GM12878 (cell line): Measurements from ENCODE around the gene CA5A. TPM values are rescaled to one million over a fixed set of nuclear protein-coding genes. Genes with fewer than 3 reads are reported as not detected.

Experiments used
- ATAC-seq: fragments of 200-7000 bp; cut with Tn5 transposase; 3 replicates; pipeline ENCODE4 v1.9.1; 2020; ENCODE audit warnings: mild to moderate bottlenecking, moderate library complexity
- BruUV-seq: library from RNA; stranded (reverse); fragments of 400-500 nt; replicated peaks from 2 replicates; lab custom pipeline; 2021; lab: Mats Ljungman, UMichigan
- CTCF ChIA-PET: fragments of 300-600 bp; sonication (Branson Sonifier 250); formaldehyde crosslinking; extraction: SDS; loops from one replicate; lab custom pipeline; 2021; ENCODE audit warnings: inconsistent platforms; lab: Yijun Ruan, JAX
- POLR2A ChIA-PET: fragments of 350-600 bp; formaldehyde crosslinking; extraction: SDS; loops from one replicate; lab custom pipeline; 2021; ENCODE audit warnings: inconsistent platforms; lab: Charles Lee
- RAD21 ChIA-PET: fragments of 300-600 bp; sonication (Branson Sonifier 250); formaldehyde crosslinking; loops from one replicate; lab custom pipeline; 2023; ENCODE audit warnings: antibody characterized with exemption; ENCODE audit not compliant: unreplicated experiment; lab: Charles Lee
- SMC1A ChIA-PET: fragments of 300-600 bp; sonication (Branson Sonifier 250); formaldehyde crosslinking; loops from one replicate; lab custom pipeline; 2023; ENCODE audit not compliant: unreplicated experiment, uncharacterized antibody; lab: Charles Lee
- DNase-seq: peaks from one replicate; pipeline ENCODE4 v3.0.0-alpha.2; 2011; ENCODE audit warnings: low read depth, low spot score
- FAIRE-seq: peaks from 3 replicates; lab custom pipeline; 2011; peaks lifted over from hg19 to GRCh38; lab: Jason Lieb, UNC
- H2AFZ ChIP-seq: 2 replicates; pipeline ENCODE4 v1.6.0; 2011; ENCODE audit warnings: low read depth, low read length, control low read depth; ENCODE audit not compliant: control insufficient read depth
- H3K27ac ChIP-seq: 2 replicates; pipeline ENCODE4 v1.5.1; 2011; ENCODE audit warnings: control low read depth; ENCODE audit not compliant: control insufficient read depth, insufficient read depth
- H3K27me3 ChIP-seq, 2 experiments: replicated peaks in 1 of 2; 2 replicates each; pipeline versions ENCODE4 v1.6.0 to v1.6.1; 2011; ENCODE audit warnings: low read length in 1 of 2; ENCODE audit not compliant: control insufficient read depth in 2 of 2, insufficient read depth in 2 of 2
- H3K36me3 ChIP-seq, 2 experiments: 2 replicates each; pipeline ENCODE4 v1.5.1; 2011; ENCODE audit warnings: low read length in 1 of 2; ENCODE audit not compliant: control insufficient read depth in 2 of 2, insufficient read depth in 2 of 2
- H3K4me1 ChIP-seq: 2 replicates; pipeline ENCODE4 v1.6.1; 2011; ENCODE audit warnings: mild to moderate bottlenecking, low read length, moderate library complexity, mixed read lengths; ENCODE audit not compliant: control insufficient read depth, insufficient read depth
- H3K4me2 ChIP-seq: 2 replicates; pipeline ENCODE4 v1.6.0; 2011; ENCODE audit warnings: control low read depth; ENCODE audit not compliant: control insufficient read depth, insufficient read depth
- H3K4me3 ChIP-seq: fragments of 200-600 bp; sonication (generic); 2 replicates; pipeline ENCODE4 v1.5.1; 2016
- H3K79me2 ChIP-seq: 2 replicates; pipeline ENCODE4 v1.6.0; 2011; ENCODE audit warnings: low read length; ENCODE audit not compliant: control insufficient read depth, insufficient read depth
- H3K9ac ChIP-seq: 2 replicates; pipeline ENCODE4 v1.8.0; 2011; ENCODE audit warnings: low read length, control low read depth, mixed read lengths; ENCODE audit not compliant: control insufficient read depth, insufficient read depth
- H3K9me3 ChIP-seq: replicated peaks from 3 replicates; pipeline ENCODE4 v1.5.1; 2011; ENCODE audit warnings: mild to moderate bottlenecking, low read length; ENCODE audit not compliant: control insufficient read depth, insufficient read depth
- H4K20me1 ChIP-seq: 2 replicates; pipeline ENCODE4 v1.6.0; 2011; ENCODE audit not compliant: control insufficient read depth, insufficient read depth
- ATF7 ChIP-seq: fragments of 450-650 bp; IDR thresholded peaks from 2 replicates; pipeline ENCODE4 v1.6.1; 2016; ENCODE audit warnings: low read depth, mild to moderate bottlenecking
- CBX3 ChIP-seq: fragments of 200-600 bp; sonication (generic); IDR thresholded peaks from 2 replicates; pipeline ENCODE4 v1.6.1; 2016; ENCODE audit warnings: low read depth, borderline replicate concordance
- CBX5 ChIP-seq: sonication (generic); IDR thresholded peaks from 2 replicates; pipeline ENCODE4 v1.6.1; 2016; ENCODE audit warnings: low read depth, moderate library complexity, mild to moderate bottlenecking, inconsistent platforms
- CREB1 ChIP-seq: IDR thresholded peaks from 2 replicates; pipeline ENCODE4 v1.6.1; 2012; ENCODE audit warnings: low read depth, mild to moderate bottlenecking, inconsistent platforms
- CREM ChIP-seq: IDR thresholded peaks from 2 replicates; pipeline ENCODE4 v1.6.1; 2014; ENCODE audit warnings: antibody characterized with exemption, low read depth
- ESRRA ChIP-seq: IDR thresholded peaks from 2 replicates; pipeline ENCODE4 v1.6.1; 2012; ENCODE audit warnings: mild to moderate bottlenecking, low read length, improper control_type of control experiment
- IKZF2 ChIP-seq, 2 experiments: fragments of 450-650 bp; IDR thresholded peaks; 2 replicates each; pipeline ENCODE4 v1.6.1; 2017; ENCODE audit warnings: mild to moderate bottlenecking in 2 of 2, moderate library complexity in 2 of 2
- LARP7 ChIP-seq: fragments of 450-650 bp; IDR thresholded peaks from 2 replicates; pipeline ENCODE4 v1.6.1; 2017; ENCODE audit warnings: mild to moderate bottlenecking
- NKRF ChIP-seq: fragments of 450-650 bp; conservative IDR thresholded peaks from 2 replicates; pipeline ENCODE4 v1.6.1; 2017; ENCODE audit warnings: mild to moderate bottlenecking, moderate library complexity
- SP1 ChIP-seq: IDR thresholded peaks from one replicate; pipeline ENCODE4 v1.6.1; 2011; ENCODE audit warnings: low read depth, low read length
- STAT3 ChIP-seq: IDR thresholded peaks from 2 replicates; pipeline ENCODE4 v1.6.1; 2011; ENCODE audit warnings: low read depth, low read length, improper control_type of control experiment
- SUZ12 ChIP-seq: fragments of 200-600 bp; sonication (generic); IDR thresholded peaks from one replicate; pipeline ENCODE4 v1.6.1; 2018; ENCODE audit warnings: antibody characterized with exemption, mild to moderate bottlenecking; ENCODE audit not compliant: unreplicated experiment
- TAF1 ChIP-seq: IDR thresholded peaks from 2 replicates; pipeline ENCODE4 v1.6.1; 2011; ENCODE audit warnings: mild to moderate bottlenecking, low read depth, low read length, borderline replicate concordance
- ZNF207 ChIP-seq: fragments of 450-650 bp; IDR thresholded peaks from 2 replicates; pipeline ENCODE4 v1.6.1; 2014; ENCODE audit warnings: antibody characterized with exemption, mild to moderate bottlenecking, borderline replicate concordance
- ZZZ3 ChIP-seq: IDR thresholded peaks from 2 replicates; pipeline ENCODE4 v1.6.1; 2011; ENCODE audit warnings: low read depth; ENCODE audit not compliant: control insufficient read depth, insufficient read length
- whole genome bisulfite sequencing: methylation state at CpG from one replicate; pipeline ENCODE4 v1.1.6; 2016; ENCODE audit warnings: low lambda C conversion rate; ENCODE audit not compliant: insufficient replicate concordance, insufficient coverage; ENCODE audit errors: missing lambda C conversion rate; 5-methylcytosine and 5-hydroxymethylcytosine counted together
- in situ Hi-C: fragments of 300-500 bp; cut with MboI; formaldehyde crosslinking; loops from 9 replicates; pipeline ENCODE4 v1.14.3; 2018; ENCODE audit warnings: mixed read lengths
- intact Hi-C: fragments of 100-400 bp; cut with micrococcal nuclease; formaldehyde crosslinking; loops from one replicate; pipeline ENCODE4 v1.14.2; 2022; ENCODE audit not compliant: unreplicated experiment
- polyA plus RNA-seq, 11 experiments: library from polyadenylated mRNA; depleted of rRNA in 4 of 11; unstranded in 6 of 11; stranded (reverse) in 5 of 11; fragments of >200 nt; fragmentation: Nextera tagmentation in 4 of 11; fragmentation: Illumina TruSeq in 1 of 11; extraction: Ambion mirVana in 4 of 11; extraction: Trizol in 1 of 11; gene quantifications; 1 replicate in 1 of 11; 2 replicates in 10 of 11; pipeline versions ENCODE4 v1.2.1 to v1.2.3, GENCODE V29; 2011 to 2016; ENCODE audit warnings: inconsistent platforms in 2 of 11, missing spikeins in 2 of 11, low read depth in 1 of 11
- total RNA-seq, 4 experiments: library from RNA; depleted of rRNA in 3 of 4; stranded (reverse); fragments of >200 nt in 3 of 4; fragmentation: Illumina TruSeq in 1 of 4; extraction: Trizol in 1 of 4; gene quantifications; 2 replicates each; pipeline versions ENCODE4 v1.2.1 to v1.2.3, GENCODE V29; 2013 to 2021
- TF ChIP-seq, protein P1 (sequence below): fragments of 450-650 bp; IDR thresholded peaks from 2 replicates; pipeline ENCODE4 v1.6.1; 2018; ENCODE audit warnings: mild to moderate bottlenecking, low read depth, moderate library complexity; ENCODE audit not compliant: partially characterized antibody
- TF ChIP-seq, protein P2 (sequence below): fragments of 450-650 bp; IDR thresholded peaks from 2 replicates; pipeline ENCODE4 v1.6.1; 2016; ENCODE audit warnings: mild to moderate bottlenecking

CA5A gene
- total and polyA plus RNA-seq, 10 of the 15 experiments (the other 5 are each of a cell fraction or from before 2014, with no cell fraction given): not detected

DNA sequence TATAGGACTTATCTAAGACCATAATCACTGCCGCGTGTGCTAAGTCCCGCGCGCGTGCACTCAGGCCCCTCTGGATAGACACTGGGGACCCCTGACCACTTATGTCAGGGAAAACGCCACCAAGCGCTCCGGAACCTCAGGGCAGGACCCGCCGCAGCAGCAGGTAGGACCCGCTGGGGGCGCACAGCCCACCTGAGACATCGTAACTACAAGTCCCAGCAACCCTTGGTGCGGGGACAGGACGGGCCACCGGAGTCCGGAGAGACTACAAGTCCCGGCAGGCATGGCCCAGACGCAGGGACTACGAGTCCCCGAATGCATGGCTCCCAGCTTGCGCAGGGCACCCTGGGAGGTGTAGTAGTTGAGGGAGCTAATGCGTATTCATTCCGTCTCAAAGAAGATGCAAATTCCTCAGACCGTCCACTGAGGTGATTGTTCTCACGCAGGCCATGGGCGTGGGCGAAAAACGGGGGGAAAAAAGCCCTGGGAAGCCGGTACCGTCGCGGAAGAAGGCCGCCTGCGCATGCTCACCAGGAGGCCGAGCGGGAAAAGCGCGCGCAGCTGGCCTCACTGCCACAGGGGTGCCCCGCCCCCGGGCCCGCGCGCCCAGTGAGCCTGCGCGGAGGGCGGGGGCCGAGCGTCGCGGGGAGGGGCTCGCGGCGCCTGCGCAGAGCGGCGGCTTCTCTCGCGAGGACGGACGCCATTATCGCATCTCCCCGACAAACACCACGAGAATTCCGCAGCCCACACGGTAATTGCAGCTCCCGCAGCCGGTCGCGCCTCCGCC lies 14.6 kb upstream of the CA5A start, which contains the start of gene BANP:
Gene BANP, plus strand, starts transcription at position 670 of the 787 bp plus-strand sequence. CDS start 23,682 bp downstream, outside the sequence.
- DNase-seq: peak; percentile 97
- ChIA-PET CTCF (interaction anchor here (0.6 to 2.1 kb wide), 4 partner anchors 94 to 1967 kb away, joined by 3 to 6 read pairs (median 3); partner anchors contain the start of gene MC1R), RAD21 (interaction anchor here (0.7 to 1.2 kb wide), 7 partner anchors 24 to 172 kb away, joined by 3 to 9 read pairs (median 4); partner anchors contain the start of gene SLC7A5), SMC1A (interaction anchor here (1.0 kb wide), 1 partner anchor 172 kb away, joined by 3 read pairs; no protein-coding TSS in a partner anchor), POLR2A (interaction anchor here (0.8 to 1.4 kb wide), 5 partner anchors 10 to 619 kb away, joined by 3 to 4 read pairs (median 3); partner anchors contain the start of genes FBXO31 and ZC3H18)
- WGBS: 1% methylated on average over 52 of the region's 73 CpGs
- 0 out of 4 replicates have a peak, but pooled peaks cover 0 to 3% of the 10 kb centered on the region in 2 experiments for H3K36me3 ChIP-seq
- peak within 1 kb of the TSS; percentile 98 for H3K27ac ChIP-seq
- peak within 1 kb of the TSS; percentile 91 for H3K4me3 ChIP-seq
- in situ Hi-C loops: loop anchor here (25.0 kb wide), 1 partner anchor 486 kb away; no protein-coding TSS in a partner anchor
- peaks cover 14% of the 10 kb centered on the region for H3K4me1 ChIP-seq
- H3K27me3 ChIP-seq: no peaks in the 10 kb centered on the region
- peak within 1 kb of the TSS; percentile 100 for H3K9ac ChIP-seq
- peak; percentile 97 for ATAC-seq
- peak; percentile 88 for FAIRE-seq
- H3K9me3 ChIP-seq: no peaks in the 10 kb centered on the region
- no peaks in the 10 kb centered on the region for H4K20me1 ChIP-seq
- H2AFZ ChIP-seq: peak within 1 kb of the TSS; percentile 96
- peak within 1 kb of the TSS; percentile 83 for H3K4me2 ChIP-seq
- no TSS peak for BruUV-seq
- intact Hi-C loops: loop anchor here (2.0 to 10.0 kb wide), 3 partner anchors 94 to 562 kb away; no protein-coding TSS in a partner anchor
- H3K79me2 ChIP-seq: peaks cover 42% of the 10 kb centered on the region
- TF ChIP-seq IKZF2 (IDR thresholded peaks at IDR 0.05): peak in 1 of 2 experiments; percentile 59; a peak in 1 of 4 replicates
- TF ChIP-seq CBX5: 0 out of 2 replicates have a peak, but pooled peaks have one; percentile 50
- peak; percentile 76; the same call in 1 of the 2 replicates for TF ChIP-seq ESRRA
- TF ChIP-seq NKRF: no peak; the same call in 1 of the 2 replicates
- TF ChIP-seq ATF7: peak; percentile 68
- TF ChIP-seq SP1: peak; percentile 72
- TF ChIP-seq TAF1: peak; percentile 54; the same call in 1 of the 2 replicates
- TF ChIP-seq CREB1: peak; percentile 90
- TF ChIP-seq LARP7: peak; percentile 93
- no peak for TF ChIP-seq SUZ12
- TF ChIP-seq CREM: peak; percentile 99
- TF ChIP-seq STAT3: no peak
- TF ChIP-seq ZNF207: peak; percentile 99
- TF ChIP-seq, protein P1, sequence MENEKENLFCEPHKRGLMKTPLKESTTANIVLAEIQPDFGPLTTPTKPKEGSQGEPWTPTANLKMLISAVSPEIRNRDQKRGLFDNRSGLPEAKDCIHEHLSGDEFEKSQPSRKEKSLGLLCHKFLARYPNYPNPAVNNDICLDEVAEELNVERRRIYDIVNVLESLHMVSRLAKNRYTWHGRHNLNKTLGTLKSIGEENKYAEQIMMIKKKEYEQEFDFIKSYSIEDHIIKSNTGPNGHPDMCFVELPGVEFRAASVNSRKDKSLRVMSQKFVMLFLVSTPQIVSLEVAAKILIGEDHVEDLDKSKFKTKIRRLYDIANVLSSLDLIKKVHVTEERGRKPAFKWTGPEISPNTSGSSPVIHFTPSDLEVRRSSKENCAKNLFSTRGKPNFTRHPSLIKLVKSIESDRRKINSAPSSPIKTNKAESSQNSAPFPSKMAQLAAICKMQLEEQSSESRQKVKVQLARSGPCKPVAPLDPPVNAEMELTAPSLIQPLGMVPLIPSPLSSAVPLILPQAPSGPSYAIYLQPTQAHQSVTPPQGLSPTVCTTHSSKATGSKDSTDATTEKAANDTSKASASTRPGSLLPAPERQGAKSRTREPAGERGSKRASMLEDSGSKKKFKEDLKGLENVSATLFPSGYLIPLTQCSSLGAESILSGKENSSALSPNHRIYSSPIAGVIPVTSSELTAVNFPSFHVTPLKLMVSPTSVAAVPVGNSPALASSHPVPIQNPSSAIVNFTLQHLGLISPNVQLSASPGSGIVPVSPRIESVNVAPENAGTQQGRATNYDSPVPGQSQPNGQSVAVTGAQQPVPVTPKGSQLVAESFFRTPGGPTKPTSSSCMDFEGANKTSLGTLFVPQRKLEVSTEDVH: peak; percentile 79
- no peak for TF ChIP-seq CBX3
- TF ChIP-seq ZZZ3: no peak
- TF ChIP-seq, protein P2, sequence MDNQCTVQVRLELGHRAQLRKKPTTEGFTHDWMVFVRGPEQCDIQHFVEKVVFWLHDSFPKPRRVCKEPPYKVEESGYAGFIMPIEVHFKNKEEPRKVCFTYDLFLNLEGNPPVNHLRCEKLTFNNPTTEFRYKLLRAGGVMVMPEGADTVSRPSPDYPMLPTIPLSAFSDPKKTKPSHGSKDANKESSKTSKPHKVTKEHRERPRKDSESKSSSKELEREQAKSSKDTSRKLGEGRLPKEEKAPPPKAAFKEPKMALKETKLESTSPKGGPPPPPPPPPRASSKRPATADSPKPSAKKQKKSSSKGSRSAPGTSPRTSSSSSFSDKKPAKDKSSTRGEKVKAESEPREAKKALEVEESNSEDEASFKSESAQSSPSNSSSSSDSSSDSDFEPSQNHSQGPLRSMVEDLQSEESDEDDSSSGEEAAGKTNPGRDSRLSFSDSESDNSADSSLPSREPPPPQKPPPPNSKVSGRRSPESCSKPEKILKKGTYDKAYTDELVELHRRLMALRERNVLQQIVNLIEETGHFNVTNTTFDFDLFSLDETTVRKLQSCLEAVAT: 0 out of 2 replicates have a peak, but pooled peaks have one; percentile 68
